GM18909 (cell line): ENCODE results near the gene TMEM63A.

Source experiments
- ATAC-seq: cut with Tn5 transposase; IDR thresholded peaks from one replicate; pipeline ENCODE4 v1.9.1; 2021; ENCODE audit warnings: mild to moderate bottlenecking; ENCODE audit not compliant: unreplicated experiment, poor library complexity

Gene TMEM63A

GRCh38 chr1:225887030-225887314, 4.8 kb upstream of the TMEM63A start:
- no peak for ATAC-seq

GRCh38 chr1:225886159-225887029, 4.2 kb upstream of the TMEM63A start:
- ATAC-seq = no peak

- ATAC-seq = no peak
Measured at GRCh38 chr1:225885336-225885735, 3.2 kb upstream of the TMEM63A start.

- ATAC-seq = no peak
Measured at GRCh38 chr1:225883616-225884265, 1.6 kb upstream of the TMEM63A start.

- ATAC-seq = peak; percentile 28
Measured at GRCh38 chr1:225882694-225883615, 775 bp upstream of the TMEM63A start.

GRCh38 chr1:225881081-225881958, 860 bp downstream of the TMEM63A start:
- ATAC-seq = peak; percentile 30

- no peak for ATAC-seq
Measured at GRCh38 chr1:225880636-225881035, 1.5 kb downstream of the TMEM63A start.

GRCh38 chr1:225880222-225880588, 2.0 kb downstream of the TMEM63A start:
- no peak for ATAC-seq

- ATAC-seq = no peak
Measured at GRCh38 chr1:225879521-225880221, 2.5 kb downstream of the TMEM63A start.

GRCh38 chr1:225878282-225878681, 3.9 kb downstream of the TMEM63A start:
- ATAC-seq = no peak

- no peak for ATAC-seq
Measured at GRCh38 chr1:225877580-225877979, 4.6 kb downstream of the TMEM63A start.

- ATAC-seq = no peak
Measured at GRCh38 chr1:225876900-225877510, 5.2 kb downstream of the TMEM63A start.

- no peak for ATAC-seq
Measured at GRCh38 chr1:225875044-225875815, 7.0 kb downstream of the TMEM63A start.

GRCh38 chr1:225874431-225874830, 7.7 kb downstream of the TMEM63A start:
- ATAC-seq = no peak

GRCh38 chr1:225873281-225873850, 8.8 kb downstream of the TMEM63A start:
- ATAC-seq = no peak

GRCh38 chr1:225872075-225872430, 10.1 kb downstream of the TMEM63A start:
- no peak for ATAC-seq

GRCh38 chr1:225871359-225872074, 10.7 kb downstream of the TMEM63A start:
- ATAC-seq = no peak
